K562 (cell line): Measurements from ENCODE around the gene PGPEP1. TPM values are rescaled to one million over a fixed set of nuclear protein-coding genes. Genes with fewer than 3 reads are reported as not detected.

Experiments
- ASH1L ChIP-seq: fragments of 450-650 bp; IDR thresholded peaks from 2 replicates; pipeline ENCODE4 v1.6.1; 2018; ENCODE audit warnings: borderline replicate concordance, mild to moderate bottlenecking, low read depth; ENCODE audit not compliant: partially characterized antibody
- CHD1 ChIP-seq: fragments of 200-600 bp; sonication (generic); IDR thresholded peaks from one replicate; pipeline ENCODE4 v1.6.1; 2012; ENCODE audit warnings: mild to moderate bottlenecking, moderate library complexity, low read length, inconsistent platforms
- HDGF ChIP-seq: fragments of 450-650 bp; IDR thresholded peaks from 2 replicates; pipeline ENCODE4 v1.6.1; 2016
- KLF10 ChIP-seq: fragments of 250-450 bp; sonication (Bioruptor Pico); IDR thresholded peaks from 2 replicates; pipeline ENCODE4 v1.6.1; 2021; ENCODE audit warnings: matching md5 sums
- NFE2 ChIP-seq: IDR thresholded peaks from 2 replicates; pipeline ENCODE4 v1.6.1; 2014; ENCODE audit warnings: antibody characterized with exemption, low read depth
- PHF20 ChIP-seq: fragments of 450-650 bp; IDR thresholded peaks from 2 replicates; pipeline ENCODE4 v1.6.1; 2018; ENCODE audit not compliant: partially characterized antibody
- ZNF143 ChIP-seq: sonication (generic); formaldehyde crosslinking; IDR thresholded peaks from 2 replicates; pipeline ENCODE4 v1.9.0; 2022; ENCODE audit warnings: mild to moderate bottlenecking, missing genetic modification reagents
- ZNF175 ChIP-seq: fragments of 200-800 bp; sonication (Bioruptor generic); IDR thresholded peaks from 2 replicates; pipeline ENCODE4 v1.6.1; 2016; ENCODE audit warnings: low read depth, mild to moderate bottlenecking, missing genetic modification characterization, missing compliant biosample characterization
- polyA plus RNA-seq, 8 experiments: library from polyadenylated mRNA; depleted of rRNA in 4 of 8; stranded (reverse) in 5 of 8; unstranded in 3 of 8; fragments of >200 nt; fragmentation: Nextera tagmentation in 2 of 8; fragmentation: Illumina TruSeq in 1 of 8; extraction: Ambion mirVana in 2 of 8; extraction: Trizol in 1 of 8; gene quantifications; 2 replicates each; pipeline versions ENCODE4 v1.2.1 to v1.2.3, GENCODE V29; 2011 to 2014; ENCODE audit warnings: inconsistent platforms in 1 of 8, missing spikeins in 1 of 8
- total RNA-seq, 7 experiments: library from RNA; depleted of rRNA in 6 of 7; stranded (reverse); fragments of >200 nt in 6 of 7; fragmentation: Illumina TruSeq in 2 of 7; extraction: Trizol in 2 of 7; gene quantifications; 2 replicates each; pipeline versions ENCODE4 v1.2.1 to v1.2.3, GENCODE V29; 2011 to 2021; ENCODE audit warnings: low replicate concordance in 1 of 7
- TF ChIP-seq, protein P1 (sequence below): fragments of 450-650 bp; IDR thresholded peaks from 2 replicates; pipeline ENCODE4 v1.6.1; 2016; ENCODE audit warnings: low read depth, mild to moderate bottlenecking, moderate library complexity
- TF ChIP-seq, protein P2 (sequence below): IDR thresholded peaks from 3 replicates; pipeline ENCODE4 v1.6.1; 2011; ENCODE audit warnings: borderline replicate concordance, mild to moderate bottlenecking; ENCODE audit not compliant: insufficient read length, insufficient read depth
- TF ChIP-seq, protein P3 (sequence below): fragments of 250-450 bp; sonication (Bioruptor Pico); IDR thresholded peaks from 2 replicates; pipeline ENCODE4 v1.5.0; 2021; ENCODE audit warnings: mild to moderate bottlenecking, moderate library complexity

Gene PGPEP1
- total and polyA plus RNA-seq, 9 of the 15 experiments (the other 6 are each of a cell fraction or from before 2014, with no cell fraction given), result 10.0 to 69.6 (median 33.5) TPM

DNA sequence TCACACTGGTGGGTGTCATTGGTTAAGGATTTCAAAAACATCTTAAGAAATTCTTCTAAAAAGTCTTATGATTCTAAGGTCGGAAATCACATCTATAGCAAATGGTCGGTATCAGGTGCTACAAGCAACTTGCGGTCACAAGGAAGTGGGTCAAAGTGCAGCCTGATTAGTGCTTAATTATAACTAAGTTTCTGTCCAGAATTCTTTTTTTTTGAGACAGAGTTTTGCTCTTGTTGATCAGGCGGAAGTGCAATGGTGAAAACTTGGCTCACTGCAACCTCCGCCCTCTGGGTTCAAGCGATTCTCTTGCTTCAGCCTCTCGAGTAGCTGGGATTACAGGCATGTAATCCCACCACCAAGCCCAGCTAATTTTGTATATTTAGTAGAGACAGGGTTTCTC is 44.4 kb downstream of the PGPEP1 start (continued):
- no peak for TF ChIP-seq ZNF175
- no peak for TF ChIP-seq KLF10
- TF ChIP-seq, protein P1, sequence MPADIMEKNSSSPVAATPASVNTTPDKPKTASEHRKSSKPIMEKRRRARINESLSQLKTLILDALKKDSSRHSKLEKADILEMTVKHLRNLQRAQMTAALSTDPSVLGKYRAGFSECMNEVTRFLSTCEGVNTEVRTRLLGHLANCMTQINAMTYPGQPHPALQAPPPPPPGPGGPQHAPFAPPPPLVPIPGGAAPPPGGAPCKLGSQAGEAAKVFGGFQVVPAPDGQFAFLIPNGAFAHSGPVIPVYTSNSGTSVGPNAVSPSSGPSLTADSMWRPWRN, result no peak
- TF ChIP-seq NFE2, result no peak
- TF ChIP-seq ASH1L, result no peak
- TF ChIP-seq ZNF143 (CRISPR knock-in tag), result no peak
- no peak for TF ChIP-seq CHD1
- TF ChIP-seq, protein P2, sequence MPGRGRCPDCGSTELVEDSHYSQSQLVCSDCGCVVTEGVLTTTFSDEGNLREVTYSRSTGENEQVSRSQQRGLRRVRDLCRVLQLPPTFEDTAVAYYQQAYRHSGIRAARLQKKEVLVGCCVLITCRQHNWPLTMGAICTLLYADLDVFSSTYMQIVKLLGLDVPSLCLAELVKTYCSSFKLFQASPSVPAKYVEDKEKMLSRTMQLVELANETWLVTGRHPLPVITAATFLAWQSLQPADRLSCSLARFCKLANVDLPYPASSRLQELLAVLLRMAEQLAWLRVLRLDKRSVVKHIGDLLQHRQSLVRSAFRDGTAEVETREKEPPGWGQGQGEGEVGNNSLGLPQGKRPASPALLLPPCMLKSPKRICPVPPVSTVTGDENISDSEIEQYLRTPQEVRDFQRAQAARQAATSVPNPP, result no peak
- TF ChIP-seq HDGF, result no peak
- TF ChIP-seq, protein P3, sequence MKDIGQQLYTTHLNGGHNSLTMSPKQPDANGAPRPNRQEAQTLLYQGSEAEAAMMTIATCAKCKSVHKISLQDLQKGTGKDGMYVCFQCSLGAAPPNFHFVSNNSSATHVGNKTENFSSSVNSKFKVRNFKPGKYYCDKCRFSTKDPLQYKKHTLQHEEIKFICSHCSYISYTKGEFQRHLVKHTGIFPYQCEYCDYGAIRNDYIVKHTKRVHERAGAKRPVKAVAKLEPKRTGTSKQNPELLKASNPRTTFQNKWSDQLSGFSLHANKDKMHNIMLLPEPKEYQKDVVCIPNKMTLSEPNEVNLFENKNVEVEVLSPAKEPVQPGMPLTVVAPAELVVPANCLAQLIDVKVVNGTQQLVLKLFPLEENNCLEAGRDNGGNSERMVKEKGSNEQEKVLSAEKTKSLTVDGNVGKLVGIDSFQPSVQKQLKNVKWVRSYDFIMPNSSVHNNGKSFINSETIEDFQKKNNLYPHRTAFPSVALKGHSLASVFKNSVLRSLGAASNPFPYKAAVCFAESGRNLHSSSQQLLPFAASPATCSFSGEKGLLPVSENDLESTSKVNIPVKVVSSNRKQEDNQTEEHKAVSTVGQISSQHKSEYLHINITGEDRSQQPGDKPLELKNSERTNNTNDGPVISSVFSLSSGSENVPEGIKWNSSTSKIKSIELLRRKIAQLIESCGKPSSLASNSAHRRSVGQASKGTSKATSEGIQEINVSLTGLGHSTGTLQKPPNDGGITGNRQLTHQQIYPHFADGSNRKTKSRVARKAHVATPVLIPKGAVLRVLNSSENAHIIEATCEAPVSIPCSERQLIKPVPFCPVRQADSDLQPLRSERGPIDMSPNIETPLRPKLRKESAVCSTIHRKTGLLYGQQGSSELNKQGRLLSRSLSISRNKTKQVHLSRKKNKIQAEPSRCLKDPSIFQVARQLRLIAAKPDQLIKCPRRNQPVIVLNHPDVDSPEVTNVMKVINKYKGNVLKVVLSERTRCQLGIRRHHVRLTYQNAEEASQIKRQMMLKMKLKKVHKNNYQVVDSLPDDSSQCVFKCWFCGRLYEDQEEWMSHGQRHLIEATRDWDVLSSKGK (CRISPR knock-in tag), result no peak
- no peak for TF ChIP-seq PHF20
